Tibial nerve (tissue), 4 donors: Measurements from ENCODE around the gene CCDC171.

Experiments used
- EP300 ChIP-seq, 2 donors: sonication (generic); formaldehyde crosslinking; IDR thresholded peaks; one replicate each; pipeline ENCODE4 v1.6.1; 2017; ENCODE audit warnings: antibody characterized with exemption in 2 of 2, mild to moderate bottlenecking in 1 of 2
- TF ChIP-seq, protein P1 (sequence below), 5 experiments: fragments of 200-600 bp in 3 of 5; fragments of 450-650 bp in 2 of 5; sonication (generic) in 3 of 5; IDR thresholded peaks; one replicate each; pipeline ENCODE4 v1.5.1; 2016 to 2019; ENCODE audit warnings: antibody characterized with exemption in 5 of 5, mild to moderate bottlenecking in 3 of 5, moderate library complexity in 2 of 5

DNA sequence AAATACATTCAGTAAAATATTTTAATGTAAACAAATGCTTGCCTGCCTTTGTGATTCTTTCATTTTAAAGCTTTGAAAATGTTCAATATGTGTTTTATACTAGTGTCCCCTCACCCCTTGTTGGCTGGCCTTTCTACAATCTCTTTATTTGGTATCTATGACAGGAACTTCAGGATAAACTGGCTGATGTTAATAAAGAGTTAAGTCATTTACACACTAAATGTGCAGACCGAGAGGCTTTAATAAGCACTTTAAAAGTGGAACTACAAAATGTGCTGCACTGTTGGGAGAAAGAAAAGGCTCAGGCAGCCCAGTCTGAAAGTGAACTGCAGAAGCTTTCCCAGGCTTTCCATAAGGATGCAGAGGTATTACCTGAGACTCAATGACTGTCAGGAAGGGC, 171.8 kb downstream of the CCDC171 start:
- no peak for TF ChIP-seq EP300 (IDR thresholded peaks at IDR 0.05)
- TF ChIP-seq, protein P1, sequence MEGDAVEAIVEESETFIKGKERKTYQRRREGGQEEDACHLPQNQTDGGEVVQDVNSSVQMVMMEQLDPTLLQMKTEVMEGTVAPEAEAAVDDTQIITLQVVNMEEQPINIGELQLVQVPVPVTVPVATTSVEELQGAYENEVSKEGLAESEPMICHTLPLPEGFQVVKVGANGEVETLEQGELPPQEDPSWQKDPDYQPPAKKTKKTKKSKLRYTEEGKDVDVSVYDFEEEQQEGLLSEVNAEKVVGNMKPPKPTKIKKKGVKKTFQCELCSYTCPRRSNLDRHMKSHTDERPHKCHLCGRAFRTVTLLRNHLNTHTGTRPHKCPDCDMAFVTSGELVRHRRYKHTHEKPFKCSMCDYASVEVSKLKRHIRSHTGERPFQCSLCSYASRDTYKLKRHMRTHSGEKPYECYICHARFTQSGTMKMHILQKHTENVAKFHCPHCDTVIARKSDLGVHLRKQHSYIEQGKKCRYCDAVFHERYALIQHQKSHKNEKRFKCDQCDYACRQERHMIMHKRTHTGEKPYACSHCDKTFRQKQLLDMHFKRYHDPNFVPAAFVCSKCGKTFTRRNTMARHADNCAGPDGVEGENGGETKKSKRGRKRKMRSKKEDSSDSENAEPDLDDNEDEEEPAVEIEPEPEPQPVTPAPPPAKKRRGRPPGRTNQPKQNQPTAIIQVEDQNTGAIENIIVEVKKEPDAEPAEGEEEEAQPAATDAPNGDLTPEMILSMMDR (IDR thresholded peaks at IDR 0.05) = no peak
